HG03439 (cell line): Measurements from ENCODE around the gene GNG2.

Experiments
- ATAC-seq: cut with Tn5 transposase; IDR thresholded peaks from one replicate; pipeline ENCODE4 v1.9.1; 2021; ENCODE audit warnings: mild to moderate bottlenecking, moderate library complexity; ENCODE audit not compliant: unreplicated experiment

The GNG2 gene

DNA sequence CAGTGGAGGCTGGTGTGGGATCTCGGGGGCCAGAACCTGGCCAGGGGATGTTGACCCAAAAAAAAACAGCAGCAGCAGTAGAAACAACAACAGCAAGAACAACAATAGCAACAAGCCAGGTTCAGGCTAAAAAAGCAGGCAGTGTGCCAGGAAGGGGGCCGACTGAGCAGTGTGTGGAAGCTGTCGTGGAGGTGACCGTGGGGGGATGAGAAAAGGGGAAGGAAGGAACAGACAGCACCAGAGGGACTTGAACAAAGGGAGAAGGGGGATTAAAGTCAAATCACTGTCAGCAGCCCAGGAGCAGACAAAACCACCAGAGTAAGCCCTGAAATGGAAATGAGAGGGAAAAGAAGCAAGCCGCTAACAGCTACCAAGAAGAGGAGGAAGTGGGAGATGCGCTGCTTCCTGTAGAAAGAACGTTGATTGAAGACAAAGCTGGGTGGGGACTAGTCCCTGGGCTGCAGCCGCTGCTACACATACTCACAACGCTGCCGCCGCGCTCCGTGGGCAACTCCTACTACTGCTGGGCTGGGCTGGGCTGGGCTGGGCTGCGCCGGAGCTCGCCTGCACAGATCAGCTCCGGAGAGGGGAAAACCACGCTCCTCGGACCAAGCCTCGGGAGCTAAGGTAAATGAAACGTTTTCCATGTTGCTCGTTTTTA is at the start of gene GNG2:
GNG2 (plus strand) TSS at position 449 of the 661 bp plus-strand sequence. CDS start 90,067 bp downstream, outside the sequence.
- ATAC-seq, result peak; percentile 79

DNA sequence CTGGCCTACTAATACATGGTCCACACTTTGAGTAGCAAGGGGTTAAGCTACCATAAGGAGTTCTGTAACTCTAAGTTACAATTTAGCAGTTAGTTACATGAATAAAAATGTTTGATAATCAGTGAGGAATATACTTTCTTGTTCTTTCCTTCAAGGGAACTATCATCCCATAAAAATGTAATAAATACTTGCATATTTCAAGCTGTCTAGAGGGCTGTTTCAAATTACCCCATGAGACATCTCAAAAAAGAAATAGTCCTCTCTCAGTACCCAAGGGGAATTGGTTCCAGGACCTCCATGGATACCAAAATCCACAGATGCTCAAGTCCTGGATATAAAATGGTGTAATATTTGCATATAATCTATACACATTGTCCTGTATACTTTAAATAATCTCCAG is 48.7 kb upstream of the GNG2 start:
- no peak for ATAC-seq

DNA sequence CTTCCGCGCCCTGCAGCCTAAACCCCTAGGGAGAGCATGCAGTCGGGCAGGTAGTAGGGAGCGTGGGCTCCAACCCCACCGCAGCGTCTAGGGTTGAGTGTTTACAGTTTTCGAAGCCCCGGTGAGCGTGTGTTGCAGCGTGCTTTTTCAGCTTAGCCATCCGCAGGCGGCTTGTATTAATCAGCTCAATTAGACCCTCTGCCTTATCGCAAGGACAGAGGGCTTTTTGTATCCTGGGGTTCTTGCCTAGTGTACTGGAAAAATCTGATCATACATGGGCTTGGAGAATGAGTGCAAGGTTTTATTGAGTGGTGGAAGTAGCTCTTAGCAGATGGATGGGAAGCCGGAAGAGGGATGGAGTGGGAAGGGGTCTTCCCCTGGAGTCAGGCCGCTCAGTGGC is 44.4 kb upstream of the GNG2 start:
- ATAC-seq, result no peak

DNA sequence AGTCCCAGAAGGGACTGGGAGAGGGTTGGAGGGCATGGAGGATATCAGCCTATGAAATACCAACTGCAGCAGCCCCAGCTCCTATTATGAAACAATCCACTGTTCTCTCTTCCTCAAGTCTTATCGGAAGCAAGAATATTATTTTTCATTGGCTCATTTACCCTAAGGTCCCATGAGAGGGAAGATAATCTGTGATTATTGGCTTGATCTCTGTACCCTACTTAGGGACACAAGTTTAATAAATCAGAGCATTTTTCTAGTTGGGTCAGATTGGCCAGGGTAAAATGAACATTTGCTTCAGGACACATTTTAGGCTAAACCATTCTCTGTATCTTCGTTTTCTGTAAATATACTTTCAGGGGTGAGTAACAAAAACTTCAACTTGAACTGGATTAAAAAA is 43.1 kb upstream of the GNG2 start:
- ATAC-seq, result no peak

DNA sequence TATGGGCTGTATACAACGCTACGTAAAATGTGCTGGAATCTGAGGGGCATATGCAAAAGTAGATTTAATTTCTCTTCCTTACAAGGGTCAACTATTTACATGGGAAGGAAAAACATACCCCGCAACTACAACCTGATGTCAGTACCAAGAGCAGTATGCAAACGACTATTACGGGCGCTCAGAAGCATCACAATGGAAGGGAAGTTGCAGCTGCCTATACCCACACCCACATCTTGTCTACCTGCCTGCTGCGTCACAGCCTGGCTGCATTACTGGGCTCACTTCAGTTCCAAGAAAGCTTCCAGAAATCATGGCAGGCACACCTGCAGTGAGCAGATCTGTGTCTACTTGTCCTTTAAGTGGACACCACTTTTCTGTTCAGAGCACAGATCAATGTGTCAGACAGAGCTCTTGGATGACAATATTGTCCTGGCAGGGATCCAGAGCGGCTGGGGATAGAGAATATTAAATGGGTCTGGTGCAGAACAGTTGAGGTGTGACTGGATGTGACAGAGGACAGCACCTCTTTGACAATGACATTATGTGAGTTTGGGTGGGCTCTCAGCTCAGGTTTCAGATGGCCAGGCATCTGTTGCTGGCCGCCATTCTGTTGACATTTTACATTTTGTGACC is 41.5 kb upstream of the GNG2 start:
- no peak for ATAC-seq

DNA sequence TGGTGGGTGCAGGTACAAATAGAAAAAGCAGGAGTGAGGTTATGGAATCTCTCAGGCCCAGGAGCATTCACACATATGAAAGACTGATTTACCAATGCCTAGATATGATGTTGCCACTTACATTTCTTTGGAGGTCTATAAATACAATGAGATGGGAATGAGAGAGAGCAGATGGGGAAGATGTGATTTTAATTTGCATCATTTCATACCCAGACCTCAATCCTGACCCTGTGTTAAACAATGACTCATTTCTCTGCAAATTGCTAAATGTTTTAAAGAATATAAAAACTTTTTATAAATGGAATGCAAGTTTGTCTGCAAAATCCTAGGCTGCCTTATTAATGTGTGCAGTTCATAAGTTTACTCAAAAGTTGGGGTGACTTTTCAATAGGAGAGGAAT is 38.6 kb upstream of the GNG2 start:
- ATAC-seq, result no peak

DNA sequence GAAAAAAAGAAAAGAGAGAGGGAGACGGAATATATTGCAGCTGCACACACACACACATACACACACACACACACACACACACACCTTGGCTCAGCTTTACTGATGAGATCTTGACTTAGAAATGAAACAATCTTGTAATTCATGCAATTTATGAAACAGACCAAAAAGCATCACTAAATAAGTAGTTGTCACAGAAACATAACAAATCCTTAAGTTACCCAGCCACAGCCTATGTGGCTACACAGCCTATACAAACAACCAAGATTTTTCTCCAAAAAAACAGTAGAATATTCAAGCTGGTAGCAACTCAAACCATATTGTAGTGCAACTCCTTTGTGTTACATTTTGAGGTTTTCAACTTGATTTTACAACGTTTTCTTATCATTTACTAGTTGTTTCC is 37.9 kb upstream of the GNG2 start:
- ATAC-seq, result no peak

DNA sequence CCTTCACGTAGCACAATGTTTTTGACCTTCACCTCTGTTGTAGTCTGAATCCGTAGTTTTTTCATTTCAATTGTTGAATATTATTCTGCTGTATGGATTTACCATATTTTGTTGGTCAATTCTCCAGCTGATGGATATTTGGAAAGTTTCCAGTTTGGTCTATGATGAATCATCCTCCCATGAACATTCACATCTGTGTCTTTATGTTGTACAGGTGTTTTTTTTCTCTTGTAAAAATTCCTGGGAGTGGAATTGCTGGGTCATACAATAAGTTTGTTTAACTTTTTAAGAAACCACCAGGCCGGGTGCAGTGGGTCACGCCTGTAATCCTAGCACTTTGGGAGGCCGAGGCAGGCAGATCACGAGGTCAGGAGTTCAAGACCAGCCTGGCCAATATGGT is 36.7 kb upstream of the GNG2 start:
- ATAC-seq, result no peak

DNA sequence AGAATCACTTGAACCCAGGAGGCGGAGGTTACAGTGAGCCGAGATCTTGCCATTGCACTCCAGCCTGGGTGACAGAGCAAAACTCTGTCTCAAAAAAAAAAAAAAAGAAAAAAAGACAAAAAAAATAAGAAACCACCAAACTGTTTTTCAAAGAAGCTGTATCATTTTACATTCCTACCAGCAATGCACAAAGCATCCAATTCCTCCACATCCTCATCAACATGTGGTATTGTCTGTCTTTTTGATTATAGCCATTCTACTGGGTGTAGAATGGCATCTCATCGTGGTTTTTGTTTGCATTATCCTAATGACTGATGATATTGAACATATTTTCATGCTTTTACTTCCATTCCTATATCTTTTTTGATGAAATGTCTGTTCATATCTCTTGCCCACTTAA is 36.2 kb upstream of the GNG2 start:
- no peak for ATAC-seq

DNA sequence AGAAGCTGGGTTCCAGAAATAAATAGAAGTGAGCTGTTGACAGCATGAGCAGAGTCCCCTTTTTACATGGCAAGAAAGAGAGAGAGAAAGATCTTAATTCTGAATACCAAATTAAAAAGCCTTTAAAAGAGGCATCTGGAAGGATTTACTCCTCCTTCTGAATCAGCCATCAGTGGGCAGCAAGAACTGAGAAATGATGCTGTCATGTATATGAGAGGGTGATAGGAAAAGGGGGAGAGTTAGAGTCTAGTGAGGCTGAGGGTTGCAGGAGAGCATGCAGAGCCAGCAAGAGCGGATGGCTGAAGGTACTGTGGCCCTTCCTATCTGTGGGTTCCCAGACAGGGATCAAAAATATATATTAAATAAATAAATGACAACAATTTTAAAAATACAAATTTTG is 34.5 kb upstream of the GNG2 start:
- ATAC-seq, result no peak

DNA sequence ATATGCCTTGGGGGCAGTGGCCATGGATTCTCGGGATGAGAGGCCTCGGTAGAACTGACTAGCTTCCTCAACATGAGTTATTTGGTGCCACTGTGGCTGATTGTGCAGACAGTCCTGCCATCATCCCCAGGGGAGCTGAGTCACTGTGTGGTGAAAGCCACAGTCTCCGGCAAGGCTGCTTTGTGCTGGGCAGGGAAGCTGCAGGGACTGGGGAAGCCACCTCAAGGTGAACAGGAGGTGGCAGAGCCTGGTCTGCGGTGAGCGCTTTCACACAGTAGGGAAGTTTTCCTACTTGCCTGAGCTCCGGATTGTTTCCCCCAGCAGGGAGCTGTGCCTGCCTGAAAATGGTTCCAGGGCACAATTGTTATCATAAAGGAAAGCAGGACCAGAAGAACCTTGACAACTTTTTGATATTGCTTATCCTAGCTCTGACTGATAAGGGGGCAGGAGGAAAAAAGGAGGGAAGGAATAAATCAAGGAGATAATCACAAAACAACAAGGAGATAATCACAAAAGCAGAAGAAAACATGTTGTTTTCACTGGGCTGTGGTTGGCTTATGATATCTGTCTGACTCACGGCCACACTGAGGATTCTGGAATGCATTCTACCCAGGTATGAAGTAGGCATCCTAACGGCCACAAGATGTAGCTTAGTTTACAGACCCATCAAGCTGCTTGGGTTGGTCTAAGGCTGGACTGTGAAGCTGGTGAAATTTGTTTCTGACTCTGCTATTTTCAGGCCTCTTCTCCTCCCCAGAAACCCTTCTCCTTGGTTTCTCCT is 32.2 kb upstream of the GNG2 start:
- peak; percentile 82 for ATAC-seq

DNA sequence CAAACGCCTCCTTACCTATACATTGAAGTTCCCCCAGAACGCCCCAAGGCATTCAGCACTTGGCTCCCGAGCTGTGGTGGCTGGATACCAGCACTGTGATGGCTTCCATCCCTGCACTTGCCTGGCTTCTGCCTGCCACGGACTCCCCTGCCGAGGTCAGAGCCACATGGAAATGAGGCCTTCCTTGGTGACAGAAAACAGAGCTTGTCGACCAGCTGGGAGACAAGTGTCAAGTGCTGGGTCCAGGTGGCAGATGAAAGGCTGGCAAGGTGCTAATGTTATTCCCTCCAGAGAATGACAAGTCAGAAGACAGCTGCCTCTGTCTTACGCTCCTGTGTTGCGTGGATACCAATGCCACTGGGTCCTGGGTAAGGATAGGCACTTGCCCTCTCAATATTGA is 26.2 kb upstream of the GNG2 start:
- no peak for ATAC-seq

DNA sequence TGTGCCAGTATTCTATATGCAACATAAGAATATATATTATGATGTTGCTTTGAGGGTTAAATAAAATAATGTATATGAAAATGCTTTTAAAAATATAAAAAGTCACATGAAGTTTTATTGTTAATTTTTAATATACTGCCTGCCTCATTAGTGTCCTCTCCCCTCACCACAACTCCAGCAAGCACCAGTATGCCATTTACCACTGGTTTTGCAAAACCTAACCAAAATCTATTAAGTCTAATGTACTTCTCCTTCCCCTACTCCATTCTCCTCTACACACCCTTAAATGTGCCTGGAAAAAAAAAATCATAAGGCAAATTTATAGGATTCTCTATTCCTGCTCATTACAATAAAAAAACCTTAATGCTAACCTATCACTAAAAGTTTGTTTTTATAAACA is 24.0 kb upstream of the GNG2 start:
- ATAC-seq, result no peak

DNA sequence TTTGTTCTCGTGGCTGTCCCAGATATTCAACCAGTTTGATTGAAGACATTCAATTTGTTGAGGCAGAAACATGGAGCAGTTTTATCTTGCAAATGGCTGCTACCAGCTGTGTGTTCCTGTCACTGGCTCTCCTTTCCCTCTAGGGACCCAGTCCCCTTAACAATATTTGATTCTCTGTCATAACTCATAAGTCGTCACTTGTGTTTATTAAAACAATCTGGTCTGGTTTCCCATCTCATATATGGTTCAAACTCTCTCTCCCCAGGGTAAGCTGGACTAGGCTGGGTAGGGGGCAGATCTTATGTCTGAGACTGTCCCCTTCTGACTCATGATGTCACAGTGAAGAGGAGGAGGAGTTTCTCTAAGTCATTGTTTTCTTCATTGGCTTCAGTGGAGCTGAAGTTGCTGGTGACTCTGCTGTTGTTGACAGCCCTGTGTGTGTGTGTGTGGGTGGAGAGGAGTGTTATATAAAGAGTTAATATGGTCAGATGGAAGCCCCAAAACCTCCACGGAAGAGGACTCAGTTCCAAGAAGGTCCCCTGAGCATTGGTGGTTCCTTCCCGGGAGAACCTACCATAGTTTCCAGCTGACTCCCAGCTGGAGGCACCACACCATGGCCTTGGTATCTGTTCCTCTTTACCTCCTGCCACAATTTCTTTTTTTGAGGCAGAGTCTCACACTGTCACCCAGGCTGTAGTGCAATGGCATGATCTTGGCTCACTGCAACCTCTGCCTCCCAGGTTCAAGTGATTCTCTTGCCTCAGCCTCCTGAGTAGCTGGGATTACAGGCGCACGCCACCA is 16.1 kb upstream of the GNG2 start:
- no peak for ATAC-seq

DNA sequence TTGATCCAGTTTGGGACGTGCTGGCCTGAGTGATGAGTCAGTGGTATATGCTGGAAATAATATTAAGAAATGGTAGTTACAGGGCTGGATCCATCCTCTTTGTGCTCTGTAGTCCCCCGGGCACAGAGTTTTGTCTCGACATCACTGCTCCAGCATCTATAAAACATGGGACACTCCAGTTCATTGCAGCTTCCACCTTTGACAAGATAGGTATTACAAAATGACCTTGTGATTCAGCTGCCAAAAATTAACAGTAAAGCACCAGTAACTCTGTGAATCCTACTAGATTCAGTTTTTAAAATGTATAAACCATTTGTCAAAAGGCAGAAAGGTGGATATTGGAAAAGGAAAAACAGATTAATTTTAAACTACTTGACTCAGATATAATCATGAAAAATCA is 14.6 kb upstream of the GNG2 start:
- ATAC-seq, result no peak

DNA sequence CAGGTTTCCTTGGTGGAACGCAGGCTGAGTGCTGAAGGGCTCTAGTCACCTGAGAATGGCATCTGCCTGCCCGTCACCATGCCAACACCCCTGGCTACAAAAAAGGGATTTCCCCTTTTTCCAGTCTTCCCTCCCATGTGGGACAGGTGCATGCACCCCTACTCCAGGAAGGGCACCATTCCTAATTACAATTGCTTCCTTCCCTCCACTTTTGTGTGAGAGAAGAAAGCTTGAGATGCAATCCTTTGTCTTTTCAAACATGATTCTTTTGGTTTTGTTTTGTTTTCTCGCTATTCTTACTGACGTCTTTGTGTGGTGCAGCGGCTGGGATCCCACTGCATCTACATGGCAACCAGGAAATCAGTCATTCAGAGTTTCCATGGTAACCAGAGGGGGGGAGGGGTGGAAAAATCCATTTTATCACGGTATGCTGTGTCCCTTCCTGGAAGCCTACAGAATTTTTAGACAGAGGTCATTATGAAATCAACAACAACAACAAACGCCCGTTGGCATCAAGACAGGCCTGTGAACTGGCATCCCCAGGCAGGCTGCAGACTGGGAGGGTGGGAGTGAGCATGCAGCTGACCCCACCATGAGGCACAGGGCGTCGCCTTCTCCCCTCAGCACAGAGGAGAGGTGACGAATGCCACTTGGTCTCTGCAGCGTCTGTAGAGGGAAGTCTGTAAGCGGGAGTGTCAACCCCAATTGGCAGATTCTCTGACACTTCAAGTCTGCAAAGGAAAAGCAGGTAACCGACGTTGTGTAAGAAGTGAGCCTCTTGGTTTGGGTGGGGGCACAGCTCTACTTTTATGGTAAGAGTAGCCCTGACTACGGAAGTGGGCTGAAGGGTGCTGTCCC is 13.6 kb upstream of the GNG2 start:
- peak; percentile 73 for ATAC-seq

DNA sequence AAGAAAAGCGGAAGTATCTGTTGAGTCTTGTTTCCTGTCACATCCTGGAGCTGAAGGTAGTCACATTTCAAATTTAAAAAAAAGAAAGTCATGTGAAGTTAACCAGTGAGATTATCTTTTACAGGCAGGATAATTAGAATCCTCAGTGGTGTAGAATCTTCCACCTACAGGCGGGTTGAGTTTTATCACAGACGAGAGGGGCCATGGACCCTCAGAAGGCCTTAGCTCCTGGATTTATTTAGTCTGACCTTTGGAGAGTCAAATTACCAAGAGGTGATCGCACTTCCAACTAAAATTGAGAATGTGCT is 13.0 kb upstream of the GNG2 start:
- no peak for ATAC-seq

DNA sequence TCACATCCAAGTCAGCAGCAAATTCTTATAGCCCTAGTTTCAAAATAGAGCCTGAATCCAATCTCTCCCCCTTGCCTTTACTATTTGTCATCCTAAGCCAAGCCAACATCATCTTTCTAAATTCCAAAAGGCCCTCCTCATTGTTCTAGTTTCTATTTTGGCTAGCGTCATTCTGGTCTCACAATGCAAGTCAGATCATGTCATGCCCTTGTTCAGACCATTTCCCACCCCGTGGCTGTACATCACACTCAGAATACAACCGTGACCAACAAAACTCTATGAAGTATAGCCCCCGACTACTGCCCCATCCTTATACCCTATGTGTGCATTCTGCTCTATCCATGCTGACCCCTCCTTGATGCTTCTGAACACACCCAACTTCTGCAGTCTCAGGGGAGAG is 12.3 kb upstream of the GNG2 start:
- no peak for ATAC-seq

DNA sequence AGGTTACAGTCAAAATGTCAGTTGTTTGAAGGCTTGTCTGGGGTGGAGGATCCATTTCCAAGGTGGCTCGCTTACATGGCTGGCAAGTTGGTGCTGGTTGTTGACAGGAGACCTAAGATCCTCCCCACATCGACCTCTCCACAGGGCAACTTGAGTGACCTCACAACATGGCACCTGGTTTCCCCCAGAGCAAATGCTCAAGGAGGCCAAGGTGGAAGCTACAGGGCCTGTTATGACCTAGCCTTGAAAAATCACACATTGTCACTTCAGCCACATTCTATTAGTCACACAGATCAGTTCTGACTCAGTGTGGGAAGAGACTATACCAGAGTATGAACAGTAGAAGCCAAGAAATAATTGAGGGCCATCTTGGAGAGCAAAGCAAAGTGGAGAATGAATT is 11.3 kb upstream of the GNG2 start:
- no peak for ATAC-seq

DNA sequence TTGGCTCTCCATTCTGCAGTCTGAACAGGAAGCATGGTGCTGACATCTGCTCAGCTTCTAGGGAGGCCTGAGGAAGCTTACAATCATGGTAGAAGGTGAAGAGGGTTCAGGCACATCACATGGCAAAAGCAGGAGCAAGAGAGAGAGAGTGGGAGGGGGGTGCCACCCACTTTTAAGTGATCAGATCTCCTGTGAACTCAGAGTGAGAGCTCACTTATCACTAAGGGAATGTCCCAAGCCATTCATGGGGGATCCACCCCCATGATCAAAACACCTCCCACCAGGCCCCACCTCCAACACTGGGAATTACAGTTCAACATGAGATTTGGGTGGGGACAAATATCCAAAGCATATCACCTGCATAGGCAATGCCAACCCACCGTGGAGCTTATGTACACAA is 9.8 kb upstream of the GNG2 start:
- no peak for ATAC-seq

DNA sequence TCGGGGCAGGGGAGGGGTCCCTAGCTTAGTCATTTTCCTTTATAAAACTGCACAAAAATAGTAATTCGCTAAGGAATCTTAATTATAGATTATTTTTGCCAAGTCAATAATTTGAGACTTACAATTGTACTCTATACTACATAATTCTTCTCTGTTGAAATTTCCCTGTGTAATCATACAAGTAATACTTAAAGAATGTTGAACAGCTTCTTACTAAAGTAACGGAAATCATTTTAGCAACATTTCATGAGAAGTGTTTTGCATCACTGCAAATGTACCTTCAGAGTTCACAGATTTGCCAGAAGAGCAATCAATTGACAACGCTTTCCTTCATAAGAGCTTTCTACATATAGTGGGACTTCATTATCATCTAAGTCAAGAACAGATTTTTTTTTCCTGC is 7.9 kb upstream of the GNG2 start:
- no peak for ATAC-seq
